ENCODE measurements around the gene HSD17B11.
"Not testable (repeated sequence)": the region's sequence is repeated elsewhere in the genome, so short reads cannot be mapped to it uniquely, and the experiment has no call there.

HSD17B11 gene

GRCh38 chr4:87390891-87391575 is at the start of gene HSD17B11:
TSS of gene HSD17B11 (minus strand) at chr4:87391188. CDS start at chr4:87391070, 118 bp downstream.
- Histone ChIP-seq H3K9me3 (ENCODE audit: low read length) (no peaks in the 10 kb centered on the region), H3K27ac (ENCODE audit: low read depth, low read length) (peak within 1 kb of the TSS; percentile 91), H3K9ac (ENCODE audit: low read length) (peak within 1 kb of the TSS; percentile 86), H3K36me3 (ENCODE audit: insufficient read depth, low read length) (no peaks in the 10 kb centered on the region), H3K27me3 (ENCODE audit: control insufficient read depth in 1 of 2, insufficient read depth in 2 of 2, low read length in 2 of 2) (no peaks in the 10 kb centered on the region), H3K4me1 (ENCODE audit: insufficient read depth, low read length) (peaks cover 8% of the 10 kb centered on the region), H3K4me3 (ENCODE audit: low read depth in 1 of 2, low read length in 2 of 2) (peak within 1 kb of the TSS; percentile 52 to 92)

GRCh38 chr4:87433342-87433741 is 42.4 kb upstream of the HSD17B11 start:
- peaks cover 9% of the 10 kb centered on the region for H3K36me3 ChIP-seq (ENCODE audit: insufficient read depth, low read length)
- H3K9ac ChIP-seq (ENCODE audit: low read length) = no peak overlapping the region
- no peaks in the 10 kb centered on the region for H3K27me3 ChIP-seq (ENCODE audit: control insufficient read depth in 1 of 2, insufficient read depth in 2 of 2, low read length in 2 of 2)
- no peaks in the 10 kb centered on the region for H3K4me1 ChIP-seq (ENCODE audit: insufficient read depth, low read length)
- no peaks in the 10 kb centered on the region for H3K9me3 ChIP-seq (ENCODE audit: low read length)
- no peak overlapping the region for H3K4me3 ChIP-seq (ENCODE audit: low read depth in 1 of 2, low read length in 2 of 2)
- H3K27ac ChIP-seq (ENCODE audit: low read depth, low read length) = no peak overlapping the region

DNA sequence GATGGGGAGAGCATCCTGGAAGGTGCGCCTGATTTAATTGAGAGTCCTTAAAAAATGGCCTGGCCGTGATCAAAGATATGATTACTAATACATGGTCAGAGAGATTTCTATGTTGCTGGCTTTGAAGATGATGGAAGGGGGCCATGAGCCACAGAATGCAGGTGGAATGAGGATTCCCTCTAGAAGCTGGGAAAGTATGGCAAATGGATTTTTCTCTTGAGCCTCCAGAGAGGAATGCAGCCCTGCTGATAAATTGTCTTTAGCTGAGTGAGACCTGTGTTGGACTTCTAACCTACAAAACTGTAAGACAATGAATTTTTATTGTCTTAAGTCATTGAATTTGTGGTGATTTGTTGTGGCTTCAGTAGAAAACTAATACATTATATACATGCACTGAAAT is 39.0 kb upstream of the HSD17B11 start:
- Histone ChIP-seq H3K27ac (ENCODE audit: low read depth, low read length) (no peak overlapping the region), H3K4me1 (ENCODE audit: insufficient read depth, low read length) (no peaks in the 10 kb centered on the region), H3K9me3 (ENCODE audit: low read length) (no peaks in the 10 kb centered on the region), H3K9ac (ENCODE audit: low read length) (no peak overlapping the region), H3K36me3 (ENCODE audit: insufficient read depth, low read length) (no peaks in the 10 kb centered on the region), H3K27me3 (ENCODE audit: control insufficient read depth in 1 of 2, insufficient read depth in 2 of 2, low read length in 2 of 2) (no peaks in the 10 kb centered on the region), H3K4me3 (ENCODE audit: low read depth in 1 of 2, low read length in 2 of 2) (no peak overlapping the region)

GRCh38 chr4:87428979-87429378 is 38.0 kb upstream of the HSD17B11 start:
- Histone ChIP-seq H3K4me1 (ENCODE audit: insufficient read depth, low read length) (peaks cover under 1% of the 10 kb centered on the region), H3K27me3 (ENCODE audit: control insufficient read depth in 1 of 2, insufficient read depth in 2 of 2, low read length in 2 of 2) (no peaks in the 10 kb centered on the region), H3K27ac (ENCODE audit: low read depth, low read length) (no peak overlapping the region), H3K9ac (ENCODE audit: low read length) (no peak overlapping the region), H3K9me3 (ENCODE audit: low read length) (no peaks in the 10 kb centered on the region), H3K36me3 (ENCODE audit: insufficient read depth, low read length) (no peaks in the 10 kb centered on the region), H3K4me3 (ENCODE audit: low read depth in 1 of 2, low read length in 2 of 2) (no peak overlapping the region)

GRCh38 chr4:87427518-87427868 is 36.5 kb upstream of the HSD17B11 start:
- no peak overlapping the region for H3K27ac ChIP-seq (ENCODE audit: low read depth, low read length)
- no peak overlapping the region for H3K9ac ChIP-seq (ENCODE audit: low read length)
- H3K36me3 ChIP-seq (ENCODE audit: insufficient read depth, low read length) = no peaks in the 10 kb centered on the region
- no peaks in the 10 kb centered on the region for H3K9me3 ChIP-seq (ENCODE audit: low read length)
- no peaks in the 10 kb centered on the region for H3K27me3 ChIP-seq (ENCODE audit: control insufficient read depth in 1 of 2, insufficient read depth in 2 of 2, low read length in 2 of 2)
- no peak overlapping the region for H3K4me3 ChIP-seq (ENCODE audit: low read depth in 1 of 2, low read length in 2 of 2)
- peaks cover 7% of the 10 kb centered on the region for H3K4me1 ChIP-seq (ENCODE audit: insufficient read depth, low read length)

DNA sequence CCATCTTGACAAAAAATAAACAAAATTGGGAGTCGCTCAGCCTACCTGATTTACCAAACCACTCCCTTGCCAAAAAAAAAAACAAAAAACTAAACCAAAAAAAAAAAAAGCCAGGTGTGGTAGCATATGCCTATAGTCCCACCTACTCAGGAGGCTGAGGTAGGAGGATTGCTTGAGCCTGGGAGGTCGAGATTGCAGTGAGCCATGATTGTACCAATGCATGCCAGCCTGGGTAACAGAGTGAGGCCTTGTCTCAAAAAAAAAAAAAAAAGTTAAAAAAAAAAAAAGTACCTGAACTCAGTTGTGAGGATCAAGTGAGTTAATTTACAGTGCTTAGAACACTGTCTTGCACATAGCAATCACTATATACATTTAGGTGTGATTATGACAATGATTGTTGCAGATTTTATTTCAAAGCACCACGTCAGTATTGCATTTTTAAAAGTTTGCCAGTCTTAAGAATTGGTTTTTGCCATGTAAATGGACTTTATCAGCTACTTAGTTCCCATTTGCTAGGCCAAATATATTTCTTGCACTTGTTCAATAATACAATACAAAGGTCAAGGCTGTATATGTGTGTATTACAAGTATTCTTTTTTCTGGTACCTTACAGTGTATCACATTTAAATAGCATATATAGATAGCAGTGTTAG is 36.0 kb upstream of the HSD17B11 start:
- Histone ChIP-seq H3K27me3 (ENCODE audit: control insufficient read depth in 1 of 2, insufficient read depth in 2 of 2, low read length in 2 of 2) (no peaks in the 10 kb centered on the region), H3K27ac (ENCODE audit: low read depth, low read length) (no peak overlapping the region), H3K36me3 (ENCODE audit: insufficient read depth, low read length) (no peaks in the 10 kb centered on the region), H3K9ac (ENCODE audit: low read length) (no peak overlapping the region), H3K9me3 (ENCODE audit: low read length) (no peaks in the 10 kb centered on the region), H3K4me1 (ENCODE audit: insufficient read depth, low read length) (peaks cover 7% of the 10 kb centered on the region), H3K4me3 (ENCODE audit: low read depth in 1 of 2, low read length in 2 of 2) (no peak overlapping the region)

GRCh38 chr4:87425711-87426110 is 34.7 kb upstream of the HSD17B11 start:
- Histone ChIP-seq H3K9ac (ENCODE audit: low read length) (no peak overlapping the region), H3K27me3 (ENCODE audit: control insufficient read depth in 1 of 2, insufficient read depth in 2 of 2, low read length in 2 of 2) (no peaks in the 10 kb centered on the region), H3K27ac (ENCODE audit: low read depth, low read length) (no peak overlapping the region), H3K9me3 (ENCODE audit: low read length) (no peaks in the 10 kb centered on the region), H3K4me1 (ENCODE audit: insufficient read depth, low read length) (peaks cover 15% of the 10 kb centered on the region), H3K4me3 (ENCODE audit: low read depth in 1 of 2, low read length in 2 of 2) (no peak overlapping the region), H3K36me3 (ENCODE audit: insufficient read depth, low read length) (no peaks in the 10 kb centered on the region)

- Histone ChIP-seq H3K4me1 (ENCODE audit: insufficient read depth, low read length) (peaks cover 15% of the 10 kb centered on the region), H3K4me3 (ENCODE audit: low read depth in 1 of 2, low read length in 2 of 2) (peak overlapping the region in 1 of 2 donors; percentile 49), H3K9ac (ENCODE audit: low read length) (peak overlapping the region; percentile 12)
- H3K9me3 ChIP-seq (ENCODE audit: low read length); H3K36me3 ChIP-seq (ENCODE audit: insufficient read depth, low read length); H3K27me3 ChIP-seq (ENCODE audit: control insufficient read depth in 1 of 2, insufficient read depth in 2 of 2, low read length in 2 of 2); H3K27ac ChIP-seq (ENCODE audit: low read depth, low read length): not testable (repeated sequence)
Measured at GRCh38 chr4:87424099-87424543, 33.1 kb upstream of the HSD17B11 start.

- Histone ChIP-seq H3K4me1 (ENCODE audit: insufficient read depth, low read length) (peaks cover 15% of the 10 kb centered on the region), H3K27ac (ENCODE audit: low read depth, low read length) (no peak overlapping the region), H3K9ac (ENCODE audit: low read length) (peak overlapping the region; percentile 90), H3K4me3 (ENCODE audit: low read depth in 1 of 2, low read length in 2 of 2) (peak overlapping the region; percentile 78 to 87), H3K36me3 (ENCODE audit: insufficient read depth, low read length) (no peaks in the 10 kb centered on the region), H3K9me3 (ENCODE audit: low read length) (no peaks in the 10 kb centered on the region), H3K27me3 (ENCODE audit: control insufficient read depth in 1 of 2, insufficient read depth in 2 of 2, low read length in 2 of 2) (no peaks in the 10 kb centered on the region)
Measured at GRCh38 chr4:87423317-87424098, 32.5 kb upstream of the HSD17B11 start.

GRCh38 chr4:87422104-87423052 is 31.4 kb upstream of the HSD17B11 start, which contains the start of gene NUDT9:
TSS of gene NUDT9 (plus strand) at chr4:87422573. CDS start at chr4:87422906, 333 bp downstream.
- no peaks in the 10 kb centered on the region for H3K27me3 ChIP-seq (ENCODE audit: control insufficient read depth in 1 of 2, insufficient read depth in 2 of 2, low read length in 2 of 2)
- H3K27ac ChIP-seq (ENCODE audit: low read depth, low read length) = peak within 1 kb of the TSS; percentile 95
- H3K4me3 ChIP-seq (ENCODE audit: low read depth in 1 of 2, low read length in 2 of 2) = peak within 1 kb of the TSS; percentile 78 to 87
- H3K36me3 ChIP-seq (ENCODE audit: insufficient read depth, low read length) = no peaks in the 10 kb centered on the region
- H3K9ac ChIP-seq (ENCODE audit: low read length) = peak within 1 kb of the TSS; percentile 90
- H3K4me1 ChIP-seq (ENCODE audit: insufficient read depth, low read length) = peaks cover 15% of the 10 kb centered on the region
- no peaks in the 10 kb centered on the region for H3K9me3 ChIP-seq (ENCODE audit: low read length)

Data from muscle layer of colon (tissue), 2 donors.